Measurements from ENCODE around the gene UQCRC1.

DNA sequence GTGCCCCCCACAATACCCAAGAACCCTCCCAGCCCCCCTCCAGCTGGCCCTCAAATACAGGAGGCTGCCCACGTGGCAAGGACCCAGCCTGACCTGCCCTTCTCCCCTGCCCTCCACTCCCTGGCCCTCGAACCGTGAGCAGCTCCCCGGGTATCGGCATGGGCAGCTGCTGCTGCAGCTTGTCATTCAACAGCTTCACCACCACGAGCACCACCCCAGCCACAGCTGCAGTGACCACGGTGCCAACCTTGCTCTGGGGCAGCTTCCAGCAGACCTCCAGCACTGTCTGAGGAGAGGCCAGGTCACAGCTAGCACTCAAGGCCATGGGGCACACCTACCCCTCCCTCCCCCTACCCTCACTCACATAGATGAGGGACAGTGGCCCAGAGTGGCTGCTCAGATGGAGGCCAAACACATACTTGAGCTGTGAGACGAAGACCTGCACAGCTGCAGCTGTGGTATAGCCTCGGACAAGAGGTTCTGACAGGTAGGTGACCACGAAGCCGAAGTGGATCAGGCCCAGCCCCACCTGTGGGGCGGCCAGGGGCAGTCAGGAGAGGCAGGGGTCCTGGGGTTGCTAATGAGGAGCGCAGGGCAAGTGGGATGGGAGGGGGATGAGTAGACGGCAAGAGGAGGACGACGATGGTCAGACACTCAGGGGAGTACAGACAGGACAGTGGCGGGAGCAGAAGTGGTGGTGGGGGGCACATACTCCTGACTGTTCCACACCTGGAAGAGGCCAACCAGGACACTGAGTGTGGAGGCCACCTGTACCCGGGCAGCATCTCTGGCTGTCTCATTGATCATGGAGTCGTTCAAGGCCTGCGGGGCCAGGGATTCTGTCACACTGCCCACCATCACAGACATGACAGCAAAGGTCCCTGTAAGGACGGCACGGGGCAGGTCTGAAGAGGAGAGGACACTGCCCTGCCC lies 22.3 kb upstream of the UQCRC1 start:
- TF ChIP-seq, protein P1, sequence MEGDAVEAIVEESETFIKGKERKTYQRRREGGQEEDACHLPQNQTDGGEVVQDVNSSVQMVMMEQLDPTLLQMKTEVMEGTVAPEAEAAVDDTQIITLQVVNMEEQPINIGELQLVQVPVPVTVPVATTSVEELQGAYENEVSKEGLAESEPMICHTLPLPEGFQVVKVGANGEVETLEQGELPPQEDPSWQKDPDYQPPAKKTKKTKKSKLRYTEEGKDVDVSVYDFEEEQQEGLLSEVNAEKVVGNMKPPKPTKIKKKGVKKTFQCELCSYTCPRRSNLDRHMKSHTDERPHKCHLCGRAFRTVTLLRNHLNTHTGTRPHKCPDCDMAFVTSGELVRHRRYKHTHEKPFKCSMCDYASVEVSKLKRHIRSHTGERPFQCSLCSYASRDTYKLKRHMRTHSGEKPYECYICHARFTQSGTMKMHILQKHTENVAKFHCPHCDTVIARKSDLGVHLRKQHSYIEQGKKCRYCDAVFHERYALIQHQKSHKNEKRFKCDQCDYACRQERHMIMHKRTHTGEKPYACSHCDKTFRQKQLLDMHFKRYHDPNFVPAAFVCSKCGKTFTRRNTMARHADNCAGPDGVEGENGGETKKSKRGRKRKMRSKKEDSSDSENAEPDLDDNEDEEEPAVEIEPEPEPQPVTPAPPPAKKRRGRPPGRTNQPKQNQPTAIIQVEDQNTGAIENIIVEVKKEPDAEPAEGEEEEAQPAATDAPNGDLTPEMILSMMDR (IDR thresholded peaks at IDR 0.05; ENCODE audit: low read length): no peak
- TF ChIP-seq EZH2 (IDR thresholded peaks at IDR 0.05; ENCODE audit: borderline replicate concordance, low read length): no peak
